Neuronal stem cell (in vitro differentiated cells): Measurements from ENCODE around the gene IGF2R.

ENCODE experiments used
- DNase-seq: peaks from one replicate; pipeline ENCODE4 v3.0.0-alpha.2; 2013; ENCODE audit warnings: low spot score
- H2AFZ ChIP-seq: one replicate; pipeline ENCODE4 v1.6.1; 2013; ENCODE audit warnings: mild to moderate bottlenecking, low read length, inconsistent platforms
- H2AK5ac ChIP-seq: 2 replicates; pipeline ENCODE4 v1.6.1; 2013; ENCODE audit warnings: low read depth, mild to moderate bottlenecking, inconsistent platforms, low read length, moderate library complexity, mixed read lengths
- H2BK120ac ChIP-seq: 2 replicates; pipeline ENCODE4 v1.6.1; 2013; ENCODE audit warnings: low read depth, mild to moderate bottlenecking, inconsistent platforms, low read length, moderate library complexity, mixed read lengths
- H2BK12ac ChIP-seq: one replicate; pipeline ENCODE4 v1.6.1; 2013; ENCODE audit warnings: low read length, inconsistent platforms
- H2BK15ac ChIP-seq: 2 replicates; pipeline ENCODE4 v1.6.1; 2013; ENCODE audit warnings: mild to moderate bottlenecking, low read length, inconsistent platforms, mixed read lengths
- H2BK5ac ChIP-seq: one replicate; pipeline ENCODE4 v1.6.1; 2013; ENCODE audit warnings: inconsistent platforms, mild to moderate bottlenecking, low read length, moderate library complexity
- H3K14ac ChIP-seq: one replicate; pipeline ENCODE4 v1.6.1; 2013; ENCODE audit warnings: low read length, inconsistent platforms
- H3K18ac ChIP-seq: 2 replicates; pipeline ENCODE4 v1.6.1; 2013; ENCODE audit warnings: low read length, inconsistent platforms
- H3K23ac ChIP-seq: 2 replicates; pipeline ENCODE4 v1.6.1; 2013; ENCODE audit warnings: low read depth, mild to moderate bottlenecking, mixed read lengths, low read length, inconsistent platforms; ENCODE audit not compliant: poor library complexity
- H3K27ac ChIP-seq: replicated peaks from 3 replicates; pipeline ENCODE4 v1.5.1; 2013; ENCODE audit warnings: low read length, inconsistent platforms
- H3K27me3 ChIP-seq, 3 experiments: 2 replicates each; pipeline ENCODE4 v1.6.1; 2013; ENCODE audit warnings: low read length in 3 of 3, mild to moderate bottlenecking in 2 of 3, inconsistent platforms in 1 of 3, low read depth in 1 of 3, mixed read lengths in 1 of 3, moderate library complexity in 1 of 3; ENCODE audit not compliant: control insufficient read depth in 3 of 3, insufficient read depth in 3 of 3
- H3K36me3 ChIP-seq, 2 donors: replicated peaks in 1 of 2; 2 replicates each; pipeline ENCODE4 v1.6.1; 2013; ENCODE audit warnings: low read length in 2 of 2; ENCODE audit not compliant: control insufficient read depth in 2 of 2, insufficient read depth in 2 of 2
- H3K4ac ChIP-seq: 2 replicates; pipeline ENCODE4 v1.6.1; 2013; ENCODE audit warnings: inconsistent platforms, mild to moderate bottlenecking, low read length, moderate library complexity
- H3K4me1 ChIP-seq, 2 donors: 1 replicate in 1 of 2; 2 replicates in 1 of 2; pipeline ENCODE4 v1.6.1; 2013; ENCODE audit warnings: low read length in 2 of 2, low read depth in 1 of 2; ENCODE audit not compliant: control insufficient read depth in 2 of 2, insufficient read depth in 1 of 2
- H3K4me2 ChIP-seq: one replicate; pipeline ENCODE4 v1.6.1; 2013; ENCODE audit warnings: mild to moderate bottlenecking, low read length, inconsistent platforms; ENCODE audit not compliant: insufficient read depth, poor library complexity, severe bottlenecking
- H3K4me3 ChIP-seq, 2 donors: 2 replicates each; pipeline ENCODE4 v1.5.1; 2013; ENCODE audit warnings: low read length in 2 of 2, mild to moderate bottlenecking in 2 of 2, inconsistent platforms in 1 of 2, moderate library complexity in 1 of 2
- H3K79me1 ChIP-seq: one replicate; pipeline ENCODE4 v1.6.1; 2013; ENCODE audit warnings: low read depth, mild to moderate bottlenecking, inconsistent platforms, low read length, moderate library complexity
- H3K9ac ChIP-seq: one replicate; pipeline ENCODE4 v1.6.1; 2013; ENCODE audit warnings: mild to moderate bottlenecking, low read depth, low read length, inconsistent platforms; ENCODE audit not compliant: poor library complexity
- H3K9me3 ChIP-seq, 2 donors: replicated peaks in 1 of 2; 2 replicates each; pipeline versions ENCODE3 to v1.6.1; 2013; ENCODE audit warnings: low read length in 2 of 2, mild to moderate bottlenecking in 2 of 2, inconsistent platforms in 1 of 2, low read depth in 1 of 2, mixed read lengths in 1 of 2, moderate library complexity in 1 of 2; ENCODE audit not compliant: control insufficient read depth in 2 of 2, insufficient read depth in 1 of 2
- H4K8ac ChIP-seq: one replicate; pipeline ENCODE4 v1.6.1; 2013; ENCODE audit warnings: low read depth, mild to moderate bottlenecking, inconsistent platforms, low read length, moderate library complexity
- H4K91ac ChIP-seq: one replicate; pipeline ENCODE4 v1.6.1; 2013; ENCODE audit warnings: low read length, low read depth, mild to moderate bottlenecking, inconsistent platforms; ENCODE audit not compliant: poor library complexity
- WGBS, 2 donors: extraction: QIAGEN DNeasy Blood & Tissue Kit; methylation state at CpG; one replicate each; pipeline ENCODE4 v1.1.7; 2013; ENCODE audit warnings: missing lambda C conversion rate in 2 of 2, mixed read lengths in 1 of 2; ENCODE audit not compliant: insufficient read length in 2 of 2, insufficient replicate concordance in 1 of 2; ENCODE audit errors: extremely low coverage in 2 of 2; 5-methylcytosine and 5-hydroxymethylcytosine counted together

IGF2R gene

DNA sequence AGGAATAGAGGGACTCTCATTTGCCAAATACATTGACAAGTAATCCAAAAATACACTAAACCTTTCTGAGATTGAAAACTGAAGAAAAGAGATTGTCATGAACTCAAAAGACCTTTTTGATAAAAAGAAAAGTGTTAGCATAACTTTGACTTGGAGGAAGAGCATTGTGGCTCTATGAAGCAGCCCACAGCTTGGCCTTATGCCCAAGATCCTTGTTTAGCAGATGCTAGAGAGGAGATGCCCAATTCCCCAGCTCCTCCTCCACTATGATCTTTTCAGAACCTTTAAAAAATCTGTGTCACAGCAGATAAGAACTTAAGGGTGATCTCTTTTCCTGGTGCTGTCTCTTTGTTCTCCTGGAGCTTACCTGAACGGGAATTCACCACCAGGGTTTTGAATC, 35.8 kb upstream of the IGF2R start:
- no peak overlapping the region for H3K4ac ChIP-seq
- no peak overlapping the region for H2BK15ac ChIP-seq
- no peak overlapping the region for H3K9ac ChIP-seq
- H2AK5ac ChIP-seq, result no peak overlapping the region
- H2BK12ac ChIP-seq, result no peak overlapping the region
- no peak overlapping the region for H3K14ac ChIP-seq
- DNase-seq, result no peak
- H3K27me3 ChIP-seq, result peaks cover 0 to 29% (median 0%) of the 10 kb centered on the region in 3 experiments
- H3K27ac ChIP-seq, result no peak overlapping the region
- H4K91ac ChIP-seq, result no peak overlapping the region
- no peaks in the 10 kb centered on the region for H3K36me3 ChIP-seq
- H2BK5ac ChIP-seq, result no peak overlapping the region
- WGBS, 2 donors, result no CpG with 5 or more reads among the region's 1 CpG
- H3K4me1 ChIP-seq, result no peaks in the 10 kb centered on the region
- no peak overlapping the region for H4K8ac ChIP-seq
- H3K9me3 ChIP-seq, result peaks cover 0 to 2% of the 10 kb centered on the region in 2 donors
- no peak overlapping the region for H3K18ac ChIP-seq
- no peak overlapping the region for H2AFZ ChIP-seq
- no peaks in the 10 kb centered on the region for H3K79me1 ChIP-seq
- H2BK120ac ChIP-seq, result no peak overlapping the region
- H3K4me2 ChIP-seq, result no peak overlapping the region
- no peak overlapping the region for H3K4me3 ChIP-seq
- H3K23ac ChIP-seq, result no peak overlapping the region

- WGBS, 2 donors, result no CpG with 5 or more reads among the region's 4 CpGs
- Histone ChIP-seq H3K4me3 (no peak overlapping the region), H3K23ac (no peak overlapping the region), H3K9ac (no peak overlapping the region), H3K79me1 (no peaks in the 10 kb centered on the region), H3K14ac (no peak overlapping the region), H4K8ac (no peak overlapping the region), H2AFZ (no peak overlapping the region), H4K91ac (no peak overlapping the region), H2BK5ac (no peak overlapping the region), H3K4ac (no peak overlapping the region), H2BK15ac (no peak overlapping the region), H3K9me3 (peaks cover 0 to 2% of the 10 kb centered on the region in 2 donors), H2BK120ac (no peak overlapping the region), H2BK12ac (no peak overlapping the region), H3K18ac (no peak overlapping the region), H3K27me3 (peaks cover 0 to 29% (median 0%) of the 10 kb centered on the region in 3 experiments), H2AK5ac (no peak overlapping the region), H3K4me2 (no peak overlapping the region), H3K27ac (no peak overlapping the region), H3K36me3 (no peaks in the 10 kb centered on the region), H3K4me1 (no peaks in the 10 kb centered on the region)
- no peak for DNase-seq
Observed at GRCh38 chr6:159934181-159934580, 34.7 kb upstream of the IGF2R start.

DNA sequence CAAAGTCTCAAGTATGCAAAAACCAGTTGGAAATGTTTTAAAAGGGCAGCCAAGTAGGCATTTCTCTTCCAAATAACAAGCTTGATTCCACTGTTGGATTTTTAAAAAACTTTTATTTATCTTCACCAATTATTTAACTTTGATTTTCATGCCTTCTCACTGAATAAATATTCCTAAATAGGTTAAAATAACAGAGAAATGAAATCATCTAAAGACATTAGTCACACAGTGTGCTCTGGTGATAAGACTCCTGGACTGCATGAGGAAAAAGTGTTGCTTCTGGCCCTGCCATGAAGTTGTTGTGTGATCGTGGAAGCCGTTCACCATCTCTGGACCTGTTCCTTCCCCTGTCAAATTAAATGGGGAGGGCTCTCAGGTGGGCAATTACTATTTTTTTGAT, 33.8 kb upstream of the IGF2R start:
- Histone ChIP-seq H4K91ac (no peak overlapping the region), H2BK15ac (no peak overlapping the region), H3K4me3 (no peak overlapping the region), H2BK12ac (no peak overlapping the region), H3K18ac (no peak overlapping the region), H2BK5ac (no peak overlapping the region), H3K4me1 (no peaks in the 10 kb centered on the region), H4K8ac (no peak overlapping the region), H3K14ac (no peak overlapping the region), H3K9ac (no peak overlapping the region), H3K9me3 (peaks cover 0 to 2% of the 10 kb centered on the region in 2 donors), H3K4me2 (no peak overlapping the region), H3K27ac (no peak overlapping the region), H3K4ac (no peak overlapping the region), H3K36me3 (no peaks in the 10 kb centered on the region), H2BK120ac (no peak overlapping the region), H3K23ac (no peak overlapping the region), H2AK5ac (no peak overlapping the region), H3K79me1 (no peaks in the 10 kb centered on the region), H2AFZ (no peak overlapping the region), H3K27me3 (peaks cover 0 to 25% (median 0%) of the 10 kb centered on the region in 3 experiments)
- no peak for DNase-seq
- WGBS, 2 donors, result no CpG with 5 or more reads among the region's 2 CpGs

DNA sequence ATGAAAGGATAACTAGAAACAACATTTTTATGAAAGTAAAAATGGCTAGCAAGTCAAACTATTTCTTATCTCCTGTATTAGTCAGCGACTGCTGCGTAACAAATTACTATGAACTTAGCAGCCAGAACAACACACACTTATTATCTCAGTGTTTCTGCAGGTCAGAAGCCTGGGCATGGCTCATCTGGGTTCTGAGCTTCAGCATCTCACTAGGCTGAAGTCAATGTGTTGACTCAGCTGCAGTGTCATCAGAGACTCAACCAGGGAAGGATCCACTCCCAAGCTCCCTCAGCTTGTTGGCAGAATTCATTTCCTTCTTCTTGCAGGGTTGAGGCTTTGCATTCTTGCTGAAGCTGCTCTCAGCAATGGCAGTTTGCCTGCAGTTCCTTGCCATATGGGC, 33.2 kb upstream of the IGF2R start:
- Histone ChIP-seq H3K14ac (no peak overlapping the region), H3K79me1 (no peaks in the 10 kb centered on the region), H2AFZ (no peak overlapping the region), H3K27ac (no peak overlapping the region), H3K4me2 (no peak overlapping the region), H2BK5ac (no peak overlapping the region), H2AK5ac (no peak overlapping the region), H2BK120ac (no peak overlapping the region), H2BK15ac (no peak overlapping the region), H3K4ac (no peak overlapping the region), H3K18ac (no peak overlapping the region), H3K9ac (no peak overlapping the region), H3K4me3 (no peak overlapping the region), H3K36me3 (no peaks in the 10 kb centered on the region), H4K91ac (no peak overlapping the region), H3K4me1 (no peaks in the 10 kb centered on the region), H3K27me3 (peaks cover 0 to 25% (median 0%) of the 10 kb centered on the region in 3 experiments), H2BK12ac (no peak overlapping the region), H4K8ac (no peak overlapping the region), H3K9me3 (peaks cover 0 to 2% of the 10 kb centered on the region in 2 donors), H3K23ac (no peak overlapping the region)
- DNase-seq, result no peak
- WGBS, 2 donors, result no CpG with 5 or more reads among the region's 2 CpGs
